ENCODE measurements around the gene TRAPPC11.

DNA sequence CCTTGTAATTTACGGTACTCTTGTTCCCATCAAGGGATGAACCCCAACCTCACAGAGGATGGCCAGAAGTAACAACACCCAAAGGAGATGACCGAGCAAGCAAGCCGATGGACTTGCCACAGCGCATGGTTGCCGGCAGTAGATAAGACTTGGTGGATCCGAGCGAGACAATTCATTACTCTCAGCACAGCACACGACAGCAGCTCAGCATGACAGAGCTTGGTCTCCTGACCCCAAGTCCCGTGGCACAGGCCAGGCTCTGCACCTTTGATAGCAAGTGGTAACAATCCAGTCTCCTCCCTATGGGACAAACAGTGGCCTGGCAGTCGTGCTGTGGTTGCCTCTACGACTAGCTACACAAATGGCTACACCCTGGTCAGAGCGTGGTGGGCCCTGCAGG lies 26.4 kb upstream of the TRAPPC11 start:
- no peak for TF ChIP-seq EZH2 (IDR thresholded peaks at IDR 0.05; ENCODE audit: low read length, missing control alignments)
- TF ChIP-seq, protein P1, sequence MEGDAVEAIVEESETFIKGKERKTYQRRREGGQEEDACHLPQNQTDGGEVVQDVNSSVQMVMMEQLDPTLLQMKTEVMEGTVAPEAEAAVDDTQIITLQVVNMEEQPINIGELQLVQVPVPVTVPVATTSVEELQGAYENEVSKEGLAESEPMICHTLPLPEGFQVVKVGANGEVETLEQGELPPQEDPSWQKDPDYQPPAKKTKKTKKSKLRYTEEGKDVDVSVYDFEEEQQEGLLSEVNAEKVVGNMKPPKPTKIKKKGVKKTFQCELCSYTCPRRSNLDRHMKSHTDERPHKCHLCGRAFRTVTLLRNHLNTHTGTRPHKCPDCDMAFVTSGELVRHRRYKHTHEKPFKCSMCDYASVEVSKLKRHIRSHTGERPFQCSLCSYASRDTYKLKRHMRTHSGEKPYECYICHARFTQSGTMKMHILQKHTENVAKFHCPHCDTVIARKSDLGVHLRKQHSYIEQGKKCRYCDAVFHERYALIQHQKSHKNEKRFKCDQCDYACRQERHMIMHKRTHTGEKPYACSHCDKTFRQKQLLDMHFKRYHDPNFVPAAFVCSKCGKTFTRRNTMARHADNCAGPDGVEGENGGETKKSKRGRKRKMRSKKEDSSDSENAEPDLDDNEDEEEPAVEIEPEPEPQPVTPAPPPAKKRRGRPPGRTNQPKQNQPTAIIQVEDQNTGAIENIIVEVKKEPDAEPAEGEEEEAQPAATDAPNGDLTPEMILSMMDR (conservative IDR thresholded peaks at IDR 0.05 in 1 of 2, IDR thresholded peaks at IDR 0.05 in 1 of 2; ENCODE audit: low read depth in 1 of 2, low read length in 2 of 2) = no peak

Measured in fibroblast of lung (primary cell).